OCI-LY1 (cell line): ENCODE data around the gene NAXD.

Source experiments
- H2AFZ ChIP-seq: fragments of 200-600 bp; sonication (generic), shearing (Covaris generic); 2 replicates; pipeline ENCODE4 v1.6.0; 2014; ENCODE audit warnings: antibody characterized with exemption, mild to moderate bottlenecking, low read length
- H3F3A ChIP-seq: fragments of 200-600 bp; sonication (generic), shearing (Covaris generic); 2 replicates; pipeline ENCODE4 v1.6.0; 2014; ENCODE audit warnings: mild to moderate bottlenecking, antibody characterized with exemption, low read length, moderate library complexity; ENCODE audit not compliant: insufficient read depth
- H3K27ac ChIP-seq: fragments of 200-600 bp; sonication (generic); 2 replicates; pipeline ENCODE4 v1.5.1; 2014; ENCODE audit warnings: low read length, mixed run types, mild to moderate bottlenecking, low read depth; ENCODE audit not compliant: poor library complexity, severe bottlenecking
- H3K27me3 ChIP-seq: fragments of 200-600 bp; sonication (generic); 2 replicates; pipeline ENCODE4 v1.6.0; 2014; ENCODE audit warnings: antibody characterized with exemption, mild to moderate bottlenecking, low read length, moderate library complexity; ENCODE audit not compliant: insufficient read depth
- H3K36me3 ChIP-seq: fragments of 200-600 bp; sonication (generic); 2 replicates; pipeline ENCODE4 v1.6.1; 2014; ENCODE audit warnings: mild to moderate bottlenecking, antibody characterized with exemption, low read length, moderate library complexity, mixed read lengths; ENCODE audit not compliant: insufficient read depth
- H3K4me1 ChIP-seq: fragments of 200-600 bp; sonication (generic); 2 replicates; pipeline ENCODE4 v1.5.1; 2014; ENCODE audit warnings: mild to moderate bottlenecking, low read length, moderate library complexity; ENCODE audit not compliant: insufficient read depth, severe bottlenecking
- H3K4me2 ChIP-seq: fragments of 200-600 bp; sonication (generic), shearing (Covaris generic); 2 replicates; pipeline ENCODE4 v1.6.1; 2014; ENCODE audit warnings: low read length
- H3K4me3 ChIP-seq: fragments of 200-600 bp; sonication (generic); 2 replicates; pipeline ENCODE4 v1.5.1; 2014; ENCODE audit warnings: low read length, low read depth, mild to moderate bottlenecking, mixed read lengths; ENCODE audit not compliant: poor library complexity, severe bottlenecking
- H3K79me2 ChIP-seq: fragments of 200-600 bp; shearing (Covaris generic); 2 replicates; pipeline ENCODE4 v1.6.1; 2016; ENCODE audit warnings: mixed run types, low read length, mixed read lengths; ENCODE audit not compliant: insufficient read depth
- H3K9ac ChIP-seq: fragments of 200-600 bp; sonication (generic), shearing (Covaris generic); 2 replicates; pipeline ENCODE4 v1.6.1; 2014; ENCODE audit warnings: mild to moderate bottlenecking, low read length, mixed read lengths
- H3K9me2 ChIP-seq: fragments of 200-600 bp; sonication (generic), shearing (Covaris generic); 2 replicates; pipeline ENCODE4 v1.6.1; 2014; ENCODE audit warnings: low read depth, mild to moderate bottlenecking, low read length, mixed read lengths
- H3K9me3 ChIP-seq: fragments of 200-600 bp; shearing (Covaris generic); 2 replicates; pipeline ENCODE4 v1.6.1; 2014; ENCODE audit warnings: low read length, mixed read lengths
- H4K20me1 ChIP-seq: fragments of 200-600 bp; sonication (generic), shearing (Covaris generic); 2 replicates; pipeline ENCODE4 v1.6.0; 2016; ENCODE audit warnings: mild to moderate bottlenecking, low read length; ENCODE audit not compliant: insufficient read depth
- EZH2 ChIP-seq: fragments of 200-600 bp; sonication (generic), shearing (Covaris generic); IDR thresholded peaks from 2 replicates; pipeline ENCODE4 v1.8.0; 2017; ENCODE audit warnings: borderline replicate concordance, mixed run types, mild to moderate bottlenecking, antibody characterized with exemption, low read length, moderate library complexity, mixed read lengths
- TF ChIP-seq, protein P1 (sequence below): fragments of 200-600 bp; sonication (generic), shearing (Covaris generic); IDR thresholded peaks from 2 replicates; pipeline ENCODE4 v1.5.1; 2017; ENCODE audit warnings: mild to moderate bottlenecking, antibody characterized with exemption, low read length, moderate library complexity, mixed read lengths

Gene NAXD

DNA sequence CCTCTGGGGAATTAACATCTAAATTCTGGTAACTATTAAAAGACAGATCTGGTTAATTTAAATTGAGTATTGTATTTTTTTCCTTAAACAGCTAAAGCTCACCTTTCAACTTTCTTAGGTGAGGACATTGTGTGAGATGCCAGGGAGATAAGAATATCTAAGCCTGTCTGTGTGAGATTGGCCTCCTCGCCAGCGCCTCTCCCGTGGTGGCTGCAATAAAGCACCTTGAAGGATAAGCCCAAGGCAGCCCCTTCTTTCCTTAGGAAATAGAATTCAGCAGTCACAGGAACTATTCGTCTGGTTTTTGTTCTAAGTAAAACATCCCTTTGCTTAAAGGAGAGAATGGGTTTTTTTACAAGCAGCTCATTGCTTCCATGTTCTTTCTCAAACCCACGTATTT is 24.6 kb downstream of the NAXD start:
- Histone ChIP-seq H3K4me1 (peaks cover 72% of the 10 kb centered on the region), H3K4me3 (no peak overlapping the region), H2AFZ (no peak overlapping the region), H3K27ac (peak overlapping the region; percentile 93), H3K36me3 (peaks cover 90% of the 10 kb centered on the region), H3K9me2 (no peaks in the 10 kb centered on the region), H4K20me1 (no peaks in the 10 kb centered on the region), H3K9me3 (no peaks in the 10 kb centered on the region), H3K79me2 (no peaks in the 10 kb centered on the region), H3F3A (0 out of 2 replicates have a peak, but pooled peaks cover 2% of the 10 kb centered on the region), H3K27me3 (no peaks in the 10 kb centered on the region), H3K9ac (no peak overlapping the region; the same call in 1 of the 2 replicates), H3K4me2 (no peak overlapping the region)
- TF ChIP-seq, protein P1, sequence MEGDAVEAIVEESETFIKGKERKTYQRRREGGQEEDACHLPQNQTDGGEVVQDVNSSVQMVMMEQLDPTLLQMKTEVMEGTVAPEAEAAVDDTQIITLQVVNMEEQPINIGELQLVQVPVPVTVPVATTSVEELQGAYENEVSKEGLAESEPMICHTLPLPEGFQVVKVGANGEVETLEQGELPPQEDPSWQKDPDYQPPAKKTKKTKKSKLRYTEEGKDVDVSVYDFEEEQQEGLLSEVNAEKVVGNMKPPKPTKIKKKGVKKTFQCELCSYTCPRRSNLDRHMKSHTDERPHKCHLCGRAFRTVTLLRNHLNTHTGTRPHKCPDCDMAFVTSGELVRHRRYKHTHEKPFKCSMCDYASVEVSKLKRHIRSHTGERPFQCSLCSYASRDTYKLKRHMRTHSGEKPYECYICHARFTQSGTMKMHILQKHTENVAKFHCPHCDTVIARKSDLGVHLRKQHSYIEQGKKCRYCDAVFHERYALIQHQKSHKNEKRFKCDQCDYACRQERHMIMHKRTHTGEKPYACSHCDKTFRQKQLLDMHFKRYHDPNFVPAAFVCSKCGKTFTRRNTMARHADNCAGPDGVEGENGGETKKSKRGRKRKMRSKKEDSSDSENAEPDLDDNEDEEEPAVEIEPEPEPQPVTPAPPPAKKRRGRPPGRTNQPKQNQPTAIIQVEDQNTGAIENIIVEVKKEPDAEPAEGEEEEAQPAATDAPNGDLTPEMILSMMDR = no peak
- no peak for TF ChIP-seq EZH2

DNA sequence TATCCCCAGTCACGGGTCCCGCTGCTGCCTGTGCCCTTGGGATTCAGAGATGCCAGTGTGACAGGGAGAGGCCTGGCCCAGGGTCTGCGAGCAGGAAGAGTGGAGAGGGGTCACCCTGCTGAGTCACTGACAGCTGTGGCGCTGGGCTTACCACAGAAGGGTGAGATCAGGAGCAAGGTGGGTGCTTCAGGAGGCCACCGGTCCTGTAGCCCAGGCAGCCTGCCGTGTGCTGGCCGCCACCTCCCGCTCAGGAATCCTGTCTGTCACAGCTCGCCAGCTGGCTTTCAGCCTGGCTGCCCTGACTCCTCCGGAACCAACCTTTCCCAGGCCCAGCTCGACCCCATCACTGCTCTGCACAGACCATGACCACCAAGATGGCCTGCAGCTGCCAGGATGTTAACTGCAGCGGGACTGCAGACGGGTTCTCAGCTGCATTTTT is 25.3 kb downstream of the NAXD start:
- H3K9me2 ChIP-seq = no peaks in the 10 kb centered on the region
- H3K4me3 ChIP-seq = no peak overlapping the region
- peak overlapping the region; percentile 93 for H3K27ac ChIP-seq
- no peak overlapping the region; the same call in 1 of the 2 replicates for H3K9ac ChIP-seq
- peak overlapping the region; percentile 1; the same call in 1 of the 2 replicates for H3K4me2 ChIP-seq
- H3K27me3 ChIP-seq = no peaks in the 10 kb centered on the region
- H3F3A ChIP-seq = 0 out of 2 replicates have a peak, but pooled peaks cover 2% of the 10 kb centered on the region
- no peaks in the 10 kb centered on the region for H4K20me1 ChIP-seq
- peaks cover 79% of the 10 kb centered on the region for H3K4me1 ChIP-seq
- no peaks in the 10 kb centered on the region for H3K9me3 ChIP-seq
- no peaks in the 10 kb centered on the region for H3K79me2 ChIP-seq
- TF ChIP-seq, protein P1 = no peak
- no peak overlapping the region for H2AFZ ChIP-seq
- H3K36me3 ChIP-seq = peaks cover 83% of the 10 kb centered on the region

DNA sequence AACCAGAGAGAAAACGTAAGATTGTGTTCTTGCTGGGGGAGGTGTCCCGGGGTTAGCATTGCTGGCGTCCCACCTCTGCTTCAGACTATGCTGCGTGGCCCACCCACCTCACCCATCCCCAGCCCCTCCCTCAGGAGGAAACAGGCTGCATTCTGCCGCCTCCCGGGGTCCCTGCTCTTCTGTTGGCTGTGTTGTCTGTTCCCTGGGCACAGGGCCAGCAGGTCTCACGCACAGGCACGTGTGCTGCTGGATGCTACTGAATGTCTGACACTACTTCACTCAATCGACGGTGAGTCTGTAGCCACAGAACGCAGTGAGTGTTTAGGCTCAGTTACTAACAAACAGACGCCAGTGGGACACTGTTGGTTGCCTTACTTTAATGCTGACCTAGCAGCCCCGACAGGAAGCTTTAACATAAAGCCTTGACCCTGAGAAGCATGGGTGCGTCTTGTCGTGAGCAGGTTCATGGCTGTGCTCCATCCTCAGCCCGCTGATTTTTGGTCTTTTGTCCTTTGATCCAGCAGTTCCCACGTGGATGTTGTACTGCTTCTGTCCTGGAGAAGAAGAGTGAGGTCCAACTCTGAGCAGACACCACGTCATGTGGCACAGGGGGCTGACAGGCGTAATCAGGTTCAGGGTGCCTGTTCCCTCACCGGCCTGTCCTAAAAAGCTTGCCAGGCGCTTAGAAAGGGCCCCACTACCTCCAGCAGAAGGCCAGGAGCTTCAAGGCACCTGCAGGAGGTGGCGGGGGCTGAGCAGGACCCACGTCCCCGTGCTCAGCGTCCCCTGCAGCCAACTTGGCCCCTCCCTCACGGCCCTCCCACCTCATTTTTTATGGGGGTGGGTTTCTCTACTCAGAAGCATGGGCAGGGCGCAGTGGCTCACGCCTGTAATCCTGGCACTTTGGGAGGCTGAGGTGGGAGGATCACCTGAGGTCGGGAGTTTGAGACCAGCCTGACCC is 26.0 kb downstream of the NAXD start:
- Histone ChIP-seq H3K27me3 (no peaks in the 10 kb centered on the region), H3K4me3 (no peak overlapping the region), H3K36me3 (peaks cover 76% of the 10 kb centered on the region), H3K27ac (peak overlapping the region; percentile 93), H3K4me2 (no peak overlapping the region; the same call in 1 of the 2 replicates), H3F3A (0 out of 2 replicates have a peak, but pooled peaks cover 2% of the 10 kb centered on the region), H2AFZ (no peak overlapping the region), H3K9me3 (no peaks in the 10 kb centered on the region), H3K4me1 (peaks cover 79% of the 10 kb centered on the region), H3K79me2 (no peaks in the 10 kb centered on the region), H3K9ac (no peak overlapping the region; the same call in 1 of the 2 replicates), H4K20me1 (no peaks in the 10 kb centered on the region), H3K9me2 (no peaks in the 10 kb centered on the region)
- no peak for TF ChIP-seq EZH2
- TF ChIP-seq, protein P1 = no peak
